NCI-H187 (cell line): ENCODE results near the gene TCF4.

ENCODE experiments used
- DNase-seq, 2 experiments: peaks; one replicate each; lab custom pipeline; 2025; lab: John Stamatoyannopoulos, UW

The TCF4 gene

GRCh38 chr18:55346961-55347740, 240.8 kb downstream of the TCF4 start:
- DNase-seq: no peak

GRCh38 chr18:55346387-55346786, 241.6 kb downstream of the TCF4 start:
- DNase-seq: no peak

- DNase-seq: no peak
Observed at GRCh38 chr18:55345103-55345950, 242.7 kb downstream of the TCF4 start.

GRCh38 chr18:55343396-55344073, 244.5 kb downstream of the TCF4 start:
- no peak for DNase-seq

GRCh38 chr18:55340998-55341397, 247.0 kb downstream of the TCF4 start:
- no peak for DNase-seq

- no peak for DNase-seq
Observed at GRCh38 chr18:55339990-55340389, 248.0 kb downstream of the TCF4 start.

- no peak for DNase-seq
Observed at GRCh38 chr18:55338978-55339650, 248.9 kb downstream of the TCF4 start.

GRCh38 chr18:55337908-55338521, 250.0 kb downstream of the TCF4 start:
- no peak for DNase-seq

- DNase-seq: no peak
Observed at GRCh38 chr18:55337138-55337537, 250.9 kb downstream of the TCF4 start.

- no peak for DNase-seq
Observed at GRCh38 chr18:55336438-55337100, 251.4 kb downstream of the TCF4 start.

GRCh38 chr18:55334875-55335274, 253.1 kb downstream of the TCF4 start:
- no peak for DNase-seq

GRCh38 chr18:55331301-55331700, 256.7 kb downstream of the TCF4 start:
- no peak for DNase-seq

- no peak for DNase-seq
Observed at GRCh38 chr18:55328301-55328700, 259.7 kb downstream of the TCF4 start.

GRCh38 chr18:55327454-55327853, 260.5 kb downstream of the TCF4 start:
- no peak for DNase-seq

- DNase-seq: no peak
Observed at GRCh38 chr18:55326134-55326533, 261.9 kb downstream of the TCF4 start.

- no peak for DNase-seq
Observed at GRCh38 chr18:55324166-55324565, 263.8 kb downstream of the TCF4 start.

- DNase-seq: no peak
Observed at GRCh38 chr18:55323051-55323994, 264.7 kb downstream of the TCF4 start.

- DNase-seq: peak; percentile 49 to 65
Observed at GRCh38 chr18:55322178-55322735, 265.7 kb downstream of the TCF4 start.
